Lung (tissue), 12 donors: ENCODE measurements around the gene PRKRA. TPM values are rescaled to one million over a fixed set of nuclear protein-coding genes. Genes with fewer than 3 reads are reported as not detected.
A peak's percentile ranks its signal among the peaks of the same experiment; 100 is the strongest.
"Not testable (repeated sequence)": the region's sequence is repeated elsewhere in the genome, so short reads cannot be mapped to it uniquely, and the experiment has no call there.

ENCODE experiments used
- ATAC-seq: fragments of 200-7000 bp; cut with Tn5 transposase; one replicate; pipeline ENCODE4 v1.9.1; 2020; ENCODE audit warnings: moderate number of reproducible peaks; ENCODE audit not compliant: insufficient read depth, low FRiP score
- DNase-seq, 3 donors: peaks; one replicate each; pipeline ENCODE4 v3.0.0-alpha.2; 2013 to 2017
- H3K27ac ChIP-seq, 2 donors: one replicate each; pipeline ENCODE4 v1.5.1; 2013; ENCODE audit warnings: mild to moderate bottlenecking in 2 of 2, moderate library complexity in 2 of 2, control low read depth in 1 of 2, inconsistent platforms in 1 of 2, low read depth in 1 of 2, low read length in 1 of 2
- H3K27me3 ChIP-seq, 3 donors: one replicate each; pipeline ENCODE4 v1.5.1; 2013; ENCODE audit warnings: low read length in 2 of 3; ENCODE audit not compliant: control insufficient read depth in 3 of 3, insufficient read depth in 3 of 3
- H3K36me3 ChIP-seq, 4 donors: one replicate each; pipeline ENCODE4 v1.5.1; 2013; ENCODE audit warnings: low read length in 4 of 4, mild to moderate bottlenecking in 1 of 4, moderate library complexity in 1 of 4; ENCODE audit not compliant: control insufficient read depth in 4 of 4, insufficient read depth in 4 of 4
- H3K4me1 ChIP-seq, 5 donors: one replicate each; pipeline ENCODE4 v1.5.1; 2013; ENCODE audit warnings: low read length in 5 of 5, mild to moderate bottlenecking in 2 of 5, moderate library complexity in 1 of 5; ENCODE audit not compliant: control insufficient read depth in 5 of 5, insufficient read depth in 5 of 5
- H3K4me3 ChIP-seq: one replicate; pipeline ENCODE4 v1.5.1; 2013; ENCODE audit warnings: mild to moderate bottlenecking, control low read depth, moderate library complexity
- H3K9ac ChIP-seq, 2 donors: one replicate each; pipeline ENCODE4 v1.5.1; 2013; ENCODE audit warnings: low read length in 2 of 2, control low read depth in 1 of 2; ENCODE audit not compliant: insufficient read depth in 1 of 2
- H3K9me3 ChIP-seq, 4 donors: one replicate each; pipeline ENCODE4 v1.5.1; 2013; ENCODE audit warnings: low read length in 3 of 4, mild to moderate bottlenecking in 1 of 4, moderate library complexity in 1 of 4; ENCODE audit not compliant: control insufficient read depth in 4 of 4, insufficient read depth in 3 of 4
- WGBS, 2 donors: extraction: QIAGEN DNeasy Blood & Tissue Kit; methylation state at CpG; one replicate each; pipeline ENCODE4 v1.1.7; 2013; 5-methylcytosine and 5-hydroxymethylcytosine counted together
- polyA plus RNA-seq, 2 donors: library from polyadenylated mRNA; stranded (reverse); fragments of 200-250 nt; gene quantifications; one replicate each; pipeline ENCODE4 v1.2.1, GENCODE V29; 2013
- total RNA-seq, 2 donors: library from RNA; depleted of rRNA in 1 of 2; stranded (reverse); fragments of >200 nt in 1 of 2; gene quantifications; one replicate each; pipeline ENCODE4 v1.2.1, GENCODE V29; 2014 to 2021
- TF ChIP-seq, protein P1 (sequence below): IDR thresholded peaks from 2 replicates; pipeline ENCODE4 v1.5.1; 2012; ENCODE audit warnings: mild to moderate bottlenecking; ENCODE audit errors: control extremely low read depth, extremely low read depth
- donor health status: control.
- donor health status: control.
- donor health status: Bipolar disorder and iron deficiency.
- donor health status: healthy.
- donor health status: DM: yes; HTN: yes; CAD: no.

Gene PRKRA
- total and polyA plus RNA-seq, 4 donors: 26.8 to 68.5 (median 43.7) TPM

DNA sequence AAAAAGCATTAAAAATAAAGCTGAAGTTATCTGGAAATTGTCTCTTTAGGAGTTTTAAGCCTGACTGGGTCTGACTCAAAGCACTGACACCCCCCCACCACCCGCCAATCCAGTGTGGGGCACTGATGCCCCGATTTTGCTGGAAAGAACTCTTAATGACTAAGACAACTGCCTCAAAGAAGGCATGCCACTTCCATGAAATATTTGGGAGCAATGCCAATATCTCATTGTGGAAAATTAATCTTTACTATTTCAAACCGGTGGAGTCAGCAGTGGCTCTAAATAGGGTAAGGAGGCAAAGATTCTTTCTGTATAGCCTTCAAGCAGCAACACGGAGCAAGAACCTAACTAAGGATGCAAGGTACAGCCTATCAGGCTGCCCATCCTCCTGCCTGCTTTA is 23.0 kb upstream of the PRKRA start:
- Histone ChIP-seq H3K9me3 (no peaks in the 10 kb centered on the region), H3K9ac (no peak overlapping the region), H3K4me3 (no peak overlapping the region), H3K27ac (no peak overlapping the region), H3K36me3 (peaks cover 0 to 11% (median 0%) of the 10 kb centered on the region in 4 donors), H3K4me1 (peaks cover 0 to 12% (median 6%) of the 10 kb centered on the region in 5 donors), H3K27me3 (no peaks in the 10 kb centered on the region)
- no peak for ATAC-seq
- 69 to 81% methylated on average over 4 of the region's 4 CpGs for WGBS, 2 donors
- DNase-seq: peak in 2 of 3 donors; percentile 21 to 30
- TF ChIP-seq, protein P1, sequence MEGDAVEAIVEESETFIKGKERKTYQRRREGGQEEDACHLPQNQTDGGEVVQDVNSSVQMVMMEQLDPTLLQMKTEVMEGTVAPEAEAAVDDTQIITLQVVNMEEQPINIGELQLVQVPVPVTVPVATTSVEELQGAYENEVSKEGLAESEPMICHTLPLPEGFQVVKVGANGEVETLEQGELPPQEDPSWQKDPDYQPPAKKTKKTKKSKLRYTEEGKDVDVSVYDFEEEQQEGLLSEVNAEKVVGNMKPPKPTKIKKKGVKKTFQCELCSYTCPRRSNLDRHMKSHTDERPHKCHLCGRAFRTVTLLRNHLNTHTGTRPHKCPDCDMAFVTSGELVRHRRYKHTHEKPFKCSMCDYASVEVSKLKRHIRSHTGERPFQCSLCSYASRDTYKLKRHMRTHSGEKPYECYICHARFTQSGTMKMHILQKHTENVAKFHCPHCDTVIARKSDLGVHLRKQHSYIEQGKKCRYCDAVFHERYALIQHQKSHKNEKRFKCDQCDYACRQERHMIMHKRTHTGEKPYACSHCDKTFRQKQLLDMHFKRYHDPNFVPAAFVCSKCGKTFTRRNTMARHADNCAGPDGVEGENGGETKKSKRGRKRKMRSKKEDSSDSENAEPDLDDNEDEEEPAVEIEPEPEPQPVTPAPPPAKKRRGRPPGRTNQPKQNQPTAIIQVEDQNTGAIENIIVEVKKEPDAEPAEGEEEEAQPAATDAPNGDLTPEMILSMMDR: no peak

DNA sequence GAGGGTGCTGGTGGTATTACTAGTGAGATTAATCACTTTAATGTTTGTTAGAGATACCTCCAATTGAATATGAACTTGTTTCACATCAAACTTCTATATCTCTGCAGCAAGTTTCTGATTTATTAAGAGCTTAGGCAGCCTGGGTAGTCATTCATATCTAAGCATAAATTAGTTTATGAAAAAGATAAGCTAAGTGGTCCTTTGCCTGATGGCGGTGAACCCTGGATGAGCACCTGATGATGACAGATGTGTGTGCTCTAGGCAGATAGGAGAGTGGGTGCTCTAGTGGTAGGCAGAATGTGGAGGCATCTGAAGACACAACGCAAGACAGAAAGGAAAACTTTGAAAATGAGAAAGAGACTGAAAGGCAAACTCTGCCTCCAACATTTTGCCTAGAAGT is 22.4 kb upstream of the PRKRA start:
- H3K4me3 ChIP-seq: no peak overlapping the region
- no peak for ATAC-seq

DNA sequence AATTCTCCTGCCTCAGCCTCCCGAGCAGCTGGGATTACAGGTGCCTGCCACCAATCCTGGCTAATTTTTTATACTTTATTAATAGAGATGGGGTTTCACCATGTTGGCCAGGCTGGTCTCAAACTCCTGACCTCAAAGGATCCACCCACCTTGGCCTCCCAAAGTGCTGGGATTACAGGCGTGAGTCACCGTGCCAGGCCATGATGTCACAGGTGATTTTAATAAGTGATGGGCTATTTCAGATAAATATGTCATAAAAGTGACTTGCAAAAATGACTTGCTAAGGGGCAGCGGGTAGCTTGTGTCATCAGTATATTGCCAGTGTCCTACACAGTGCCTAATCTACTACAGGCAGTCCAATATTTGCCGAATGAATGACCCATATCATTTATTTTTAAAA is 20.3 kb upstream of the PRKRA start:
- H3K9ac ChIP-seq, H3K4me3 ChIP-seq, H3K4me1 ChIP-seq, H3K9me3 ChIP-seq, H3K27ac ChIP-seq, DNase-seq, ATAC-seq, H3K27me3 ChIP-seq: not testable (repeated sequence)
- H3K36me3 ChIP-seq: peaks cover 0 to 18% (median 3%) of the 10 kb centered on the region in 4 donors
- 95 to 98% methylated on average over 5 of the region's 5 CpGs for WGBS, 2 donors

More for the DNA sequence above, 22.4 kb upstream of the PRKRA start:
- Histone ChIP-seq H3K27ac (no peak overlapping the region), H3K36me3 (peaks cover 0 to 16% (median under 1%) of the 10 kb centered on the region in 4 donors), H3K9ac (no peak overlapping the region), H3K4me1 (peaks cover 0 to 12% (median 6%) of the 10 kb centered on the region in 5 donors), H3K9me3 (no peaks in the 10 kb centered on the region), H3K27me3 (no peaks in the 10 kb centered on the region)
- TF ChIP-seq, protein P1: no peak
- 96 to 100% methylated on average over 2 of the region's 2 CpGs for WGBS, 2 donors
- DNase-seq: no peak

DNA sequence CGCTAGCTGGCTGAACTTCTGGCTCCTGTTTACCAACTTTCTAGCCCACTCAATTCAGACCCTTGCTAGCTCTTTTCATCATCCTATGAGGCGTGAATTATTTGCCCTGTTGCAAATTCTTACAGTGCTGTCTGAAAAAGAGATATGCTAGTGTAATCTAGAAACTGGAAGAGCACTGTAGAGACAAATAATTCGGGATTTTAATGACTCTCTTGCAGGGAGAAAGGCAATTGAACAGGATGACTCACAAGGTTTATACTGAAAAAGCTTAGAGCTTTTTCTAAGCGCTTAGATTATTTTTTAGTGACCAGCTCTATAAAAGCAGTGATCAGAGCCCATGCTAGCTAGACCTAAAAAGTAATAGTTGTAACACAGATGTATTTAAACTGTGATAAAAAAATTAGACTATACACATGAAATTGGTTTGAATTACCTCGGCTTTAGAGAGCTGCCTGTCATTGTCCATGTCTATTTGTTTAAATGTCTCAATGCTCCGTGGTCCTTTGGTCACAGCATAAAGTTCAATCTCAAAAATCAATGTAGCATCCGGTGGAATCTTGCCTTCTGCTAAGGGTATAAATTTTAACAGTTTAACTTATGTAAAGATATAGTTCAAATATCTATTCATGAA is 18.4 kb upstream of the PRKRA start:
- 93 to 95% methylated on average over 7 of the region's 7 CpGs for WGBS, 2 donors
- Histone ChIP-seq H3K36me3 (peaks cover 2 to 28% (median 8%) of the 10 kb centered on the region in 4 donors), H3K27ac (no peak overlapping the region), H3K4me3 (no peak overlapping the region), H3K4me1 (peaks cover 0 to 6% (median under 1%) of the 10 kb centered on the region in 5 donors), H3K9me3 (no peaks in the 10 kb centered on the region), H3K9ac (no peak overlapping the region), H3K27me3 (no peaks in the 10 kb centered on the region)
- DNase-seq (no peak), ATAC-seq (no peak)
- TF ChIP-seq, protein P1: no peak
